ENCODE data around the gene TSHZ1.
A peak's percentile ranks its signal among the peaks of the same experiment; 100 is the strongest.

Gene TSHZ1

GRCh38 chr18:75211002-75211621, 515 bp downstream of the TSHZ1 start:
- Histone ChIP-seq H3K4me2 (ENCODE audit: low read length) (peak overlapping the region; percentile 85), H3K27ac (ENCODE audit: low read length) (peak overlapping the region; percentile 82), H3K4me3 (ENCODE audit: low read length) (peak overlapping the region; percentile 79), H3K9ac (ENCODE audit: low read length) (peak overlapping the region; percentile 89), H3K79me2 (ENCODE audit: low read length) (peaks cover 91% of the 10 kb centered on the region), H4K20me1 (ENCODE audit: insufficient read depth, low read length) (peaks cover 56% of the 10 kb centered on the region), H3K4me1 (ENCODE audit: low read length) (peaks cover 51% of the 10 kb centered on the region), H2AFZ (ENCODE audit: low read depth, low read length) (peak overlapping the region; percentile 22; the same call in 1 of the 2 replicates), H3K27me3 (ENCODE audit: low read depth, low read length) (no peaks in the 10 kb centered on the region), H3K9me3 (ENCODE audit: insufficient read depth, low read length) (no peaks in the 10 kb centered on the region), H3K36me3 (replicated peaks; ENCODE audit: low read depth, low read length) (peaks cover 35% of the 10 kb centered on the region)
- TF ChIP-seq CTCF (IDR thresholded peaks at IDR 0.05; ENCODE audit: low read depth, low read length), result no peak
- TF ChIP-seq EZH2phosphoT487 (IDR thresholded peaks at IDR 0.05; ENCODE audit: low read depth), result no peak

- no peak overlapping the region for H3K27ac ChIP-seq (ENCODE audit: low read length)
- H3K79me2 ChIP-seq (ENCODE audit: low read length), result peaks cover 91% of the 10 kb centered on the region
- H3K9ac ChIP-seq (ENCODE audit: low read length), result peak overlapping the region; percentile 75
- peaks cover 51% of the 10 kb centered on the region for H3K4me1 ChIP-seq (ENCODE audit: low read length)
- H2AFZ ChIP-seq (ENCODE audit: low read depth, low read length), result no peak overlapping the region
- TF ChIP-seq CTCF (IDR thresholded peaks at IDR 0.05; ENCODE audit: low read depth, low read length), result no peak
- peak overlapping the region; percentile 85 for H3K4me2 ChIP-seq (ENCODE audit: low read length)
- H3K9me3 ChIP-seq (ENCODE audit: insufficient read depth, low read length), result no peaks in the 10 kb centered on the region
- H3K36me3 ChIP-seq (replicated peaks; ENCODE audit: low read depth, low read length), result peaks cover 37% of the 10 kb centered on the region
- H4K20me1 ChIP-seq (ENCODE audit: insufficient read depth, low read length), result peaks cover 56% of the 10 kb centered on the region
- H3K27me3 ChIP-seq (ENCODE audit: low read depth, low read length), result no peaks in the 10 kb centered on the region
- H3K4me3 ChIP-seq (ENCODE audit: low read length), result peak overlapping the region; percentile 78
These were observed 992 bp downstream of the TSHZ1 start for GRCh38 chr18:75211626-75211952.

- H3K9me3 ChIP-seq (ENCODE audit: insufficient read depth, low read length), result no peaks in the 10 kb centered on the region
- TF ChIP-seq CTCF (IDR thresholded peaks at IDR 0.05; ENCODE audit: low read depth, low read length), result no peak
- TF ChIP-seq EZH2phosphoT487 (IDR thresholded peaks at IDR 0.05; ENCODE audit: low read depth), result no peak
- H3K27ac ChIP-seq (ENCODE audit: low read length), result no peak overlapping the region
- peaks cover 37% of the 10 kb centered on the region for H3K36me3 ChIP-seq (replicated peaks; ENCODE audit: low read depth, low read length)
- H3K4me2 ChIP-seq (ENCODE audit: low read length), result peak overlapping the region; percentile 85
- H3K4me1 ChIP-seq (ENCODE audit: low read length), result peaks cover 48% of the 10 kb centered on the region
- no peaks in the 10 kb centered on the region for H3K27me3 ChIP-seq (ENCODE audit: low read depth, low read length)
- H3K4me3 ChIP-seq (ENCODE audit: low read length), result peak overlapping the region; percentile 78
- H3K9ac ChIP-seq (ENCODE audit: low read length), result peak overlapping the region; percentile 75
- peaks cover 56% of the 10 kb centered on the region for H4K20me1 ChIP-seq (ENCODE audit: insufficient read depth, low read length)
- H2AFZ ChIP-seq (ENCODE audit: low read depth, low read length), result no peak overlapping the region
- peaks cover 91% of the 10 kb centered on the region for H3K79me2 ChIP-seq (ENCODE audit: low read length)
These were observed 1.6 kb downstream of the TSHZ1 start for GRCh38 chr18:75211953-75212750.

- Histone ChIP-seq H3K27me3 (ENCODE audit: low read depth, low read length) (no peaks in the 10 kb centered on the region), H3K9ac (ENCODE audit: low read length) (peak overlapping the region; percentile 75), H4K20me1 (ENCODE audit: insufficient read depth, low read length) (peaks cover 56% of the 10 kb centered on the region), H3K27ac (ENCODE audit: low read length) (no peak overlapping the region), H3K36me3 (replicated peaks; ENCODE audit: low read depth, low read length) (peaks cover 37% of the 10 kb centered on the region), H3K4me1 (ENCODE audit: low read length) (peaks cover 43% of the 10 kb centered on the region), H3K4me3 (ENCODE audit: low read length) (peak overlapping the region; percentile 78), H3K79me2 (ENCODE audit: low read length) (peaks cover 91% of the 10 kb centered on the region), H3K4me2 (ENCODE audit: low read length) (peak overlapping the region; percentile 85), H2AFZ (ENCODE audit: low read depth, low read length) (no peak overlapping the region), H3K9me3 (ENCODE audit: insufficient read depth, low read length) (no peaks in the 10 kb centered on the region)
- TF ChIP-seq CTCF (IDR thresholded peaks at IDR 0.05; ENCODE audit: low read depth, low read length), result no peak
- TF ChIP-seq EZH2phosphoT487 (IDR thresholded peaks at IDR 0.05; ENCODE audit: low read depth), result no peak
These were observed 2.1 kb downstream of the TSHZ1 start for GRCh38 chr18:75212751-75213090.

All from OCI-LY3 (cell line).